Measurements from ENCODE around the gene PPP1R11. TPM values are rescaled to one million over a fixed set of nuclear protein-coding genes. Genes with fewer than 3 reads are reported as not detected.

Gene PPP1R11
- total RNA-seq, 1 experiment from 2014 or later: 59.2 TPM

GRCh38 chr6:30092852-30093543 lies 26.0 kb downstream of the PPP1R11 start:
- in situ Hi-C loops (cut with HindIII; ENCODE audit: low pct_unique_long_range_greater_than_20kb, low sequenced_read_pairs) (no loop called here), intact Hi-C loops (cut with micrococcal nuclease; ENCODE audit: unreplicated experiment) (no loop called here)
- ChIA-PET CTCF (interaction anchor here (0.5 kb wide), 1 partner anchor 11 kb away, joined by 3 read pairs; no protein-coding TSS in a partner anchor), POLR2A (no interaction called here)
- Histone ChIP-seq H3K9me3 (ENCODE audit: control insufficient read depth, insufficient read depth, low read depth, low read length) (no peaks in the 10 kb centered on the region), H3K4me1 (ENCODE audit: control insufficient read depth, insufficient read depth, low read length) (no peaks in the 10 kb centered on the region), H3K27me3 (ENCODE audit: control insufficient read depth, insufficient read depth, low read length) (0 out of 2 replicates have a peak, but pooled peaks cover 2% of the 10 kb centered on the region), H3K27ac (ENCODE audit: low read length) (no peak overlapping the region), H3K36me3 (ENCODE audit: control insufficient read depth, insufficient read depth, low read length) (no peaks in the 10 kb centered on the region), H3K4me3 (ENCODE audit: low read depth in 2 of 2, low read length in 2 of 2) (no peak overlapping the region)
- TF ChIP-seq REST (IDR thresholded peaks at IDR 0.05; ENCODE audit: insufficient read depth in 1 of 2, low read depth in 2 of 2, low read length in 1 of 2) (no peak), SIN3A (IDR thresholded peaks at IDR 0.05; ENCODE audit: borderline replicate concordance, insufficient read depth, low read depth, low read length) (no peak)
- TF ChIP-seq, protein P1, sequence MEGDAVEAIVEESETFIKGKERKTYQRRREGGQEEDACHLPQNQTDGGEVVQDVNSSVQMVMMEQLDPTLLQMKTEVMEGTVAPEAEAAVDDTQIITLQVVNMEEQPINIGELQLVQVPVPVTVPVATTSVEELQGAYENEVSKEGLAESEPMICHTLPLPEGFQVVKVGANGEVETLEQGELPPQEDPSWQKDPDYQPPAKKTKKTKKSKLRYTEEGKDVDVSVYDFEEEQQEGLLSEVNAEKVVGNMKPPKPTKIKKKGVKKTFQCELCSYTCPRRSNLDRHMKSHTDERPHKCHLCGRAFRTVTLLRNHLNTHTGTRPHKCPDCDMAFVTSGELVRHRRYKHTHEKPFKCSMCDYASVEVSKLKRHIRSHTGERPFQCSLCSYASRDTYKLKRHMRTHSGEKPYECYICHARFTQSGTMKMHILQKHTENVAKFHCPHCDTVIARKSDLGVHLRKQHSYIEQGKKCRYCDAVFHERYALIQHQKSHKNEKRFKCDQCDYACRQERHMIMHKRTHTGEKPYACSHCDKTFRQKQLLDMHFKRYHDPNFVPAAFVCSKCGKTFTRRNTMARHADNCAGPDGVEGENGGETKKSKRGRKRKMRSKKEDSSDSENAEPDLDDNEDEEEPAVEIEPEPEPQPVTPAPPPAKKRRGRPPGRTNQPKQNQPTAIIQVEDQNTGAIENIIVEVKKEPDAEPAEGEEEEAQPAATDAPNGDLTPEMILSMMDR (IDR thresholded peaks at IDR 0.05): no peak
- ATAC-seq: no peak
- no TSS peak for BruUV-seq (replicated peaks)
- no peak for DNase-seq (ENCODE audit: low read depth, low spot score)

GRCh38 chr6:30093951-30094661 lies 27.1 kb downstream of the PPP1R11 start:
- DNase-seq (ENCODE audit: low read depth, low spot score) (no peak), ATAC-seq (no peak)
- no peaks in the 10 kb centered on the region for H3K9me3 ChIP-seq (ENCODE audit: control insufficient read depth, insufficient read depth, low read depth, low read length)
- no peaks in the 10 kb centered on the region for H3K36me3 ChIP-seq (ENCODE audit: control insufficient read depth, insufficient read depth, low read length)
- intact Hi-C loops (cut with micrococcal nuclease; ENCODE audit: unreplicated experiment) (no loop called here), in situ Hi-C loops (cut with HindIII; ENCODE audit: low pct_unique_long_range_greater_than_20kb, low sequenced_read_pairs) (no loop called here)
- H3K27ac ChIP-seq (ENCODE audit: low read length): no peak overlapping the region
- no peak for TF ChIP-seq SIN3A (IDR thresholded peaks at IDR 0.05; ENCODE audit: borderline replicate concordance, insufficient read depth, low read depth, low read length)
- TF ChIP-seq, protein P1 (IDR thresholded peaks at IDR 0.05): no peak
- no peak for TF ChIP-seq POLR2AphosphoS5 (IDR thresholded peaks at IDR 0.05; ENCODE audit: low read depth, low read length)
- no peak for TF ChIP-seq TCF7L2 (IDR thresholded peaks at IDR 0.05; ENCODE audit: low read depth, low read length)
- TF ChIP-seq REST (IDR thresholded peaks at IDR 0.05; ENCODE audit: insufficient read depth in 1 of 2, low read depth in 2 of 2, low read length in 1 of 2): no peak
- H3K27me3 ChIP-seq (ENCODE audit: control insufficient read depth, insufficient read depth, low read length): 0 out of 2 replicates have a peak, but pooled peaks cover 2% of the 10 kb centered on the region
- CTCF ChIA-PET: no interaction called here
- no TSS peak for BruUV-seq (replicated peaks)
- no peak overlapping the region for H3K4me3 ChIP-seq (ENCODE audit: low read depth in 2 of 2, low read length in 2 of 2)
- no peaks in the 10 kb centered on the region for H3K4me1 ChIP-seq (ENCODE audit: control insufficient read depth, insufficient read depth, low read length)
- POLR2A ChIA-PET: no interaction called here
